Vagina (tissue), 2 donors: Measurements from ENCODE around the gene CARD11. TPM values are rescaled to one million over a fixed set of nuclear protein-coding genes. Genes with fewer than 3 reads are reported as not detected.

Experiments
- DNase-seq, 2 donors: peaks; one replicate each; pipeline ENCODE4 v3.0.0-alpha.2; 2017; ENCODE audit errors: extremely low spot score in 2 of 2
- H3K27ac ChIP-seq: fragments of 200-600 bp; sonication (generic); one replicate; pipeline ENCODE4 v1.5.1; 2019
- H3K27me3 ChIP-seq: fragments of 200-600 bp; sonication (generic); one replicate; pipeline ENCODE4 v1.5.1; 2019
- H3K36me3 ChIP-seq, 2 donors: fragments of 200-600 bp; sonication (generic); one replicate each; pipeline ENCODE4 v1.5.1; 2017 to 2019
- H3K4me1 ChIP-seq: fragments of 200-600 bp; sonication (generic); one replicate; pipeline ENCODE4 v1.5.1; 2019
- H3K4me3 ChIP-seq, 2 donors: fragments of 200-600 bp; sonication (generic); 1 replicate in 1 of 2; 2 replicates in 1 of 2; pipeline ENCODE4 v1.5.1; 2016 to 2019
- H3K9me3 ChIP-seq: fragments of 200-600 bp; sonication (generic); one replicate; pipeline ENCODE4 v1.5.1; 2019
- POLR2A ChIP-seq, 2 donors: fragments of 450-650 bp; IDR thresholded peaks; one replicate each; pipeline ENCODE4 v1.6.1; 2017; ENCODE audit warnings: antibody characterized with exemption in 2 of 2, mild to moderate bottlenecking in 2 of 2, moderate library complexity in 2 of 2
- POLR2AphosphoS5 ChIP-seq, 2 donors: sonication (generic); formaldehyde crosslinking; IDR thresholded peaks; one replicate each; pipeline ENCODE4 v1.9.0; 2017; ENCODE audit warnings: antibody characterized with exemption in 2 of 2, mild to moderate bottlenecking in 2 of 2, low read depth in 1 of 2; ENCODE audit not compliant: insufficient read depth in 1 of 2
- intact Hi-C: fragments of 100-400 bp; cut with DNase I; formaldehyde crosslinking; loops from one replicate; pipeline ENCODE4 v1.15.1; 2023
- total RNA-seq: library from RNA; depleted of rRNA; stranded (reverse); fragments of >200 nt; gene quantifications from one replicate; pipeline ENCODE4 v1.2.3, GENCODE V29; 2016
- TF ChIP-seq, protein P1 (sequence below), 3 experiments: fragments of 450-650 bp in 2 of 3; fragments of 200-600 bp in 1 of 3; sonication (generic) in 1 of 3; IDR thresholded peaks; one replicate each; pipeline ENCODE4 v1.5.1; 2017 to 2019; ENCODE audit warnings: antibody characterized with exemption in 3 of 3, mild to moderate bottlenecking in 2 of 3, moderate library complexity in 2 of 3

CARD11 gene
- total RNA-seq, 1 donor from 2014 or later, result 2.9 TPM

- TF ChIP-seq POLR2A (IDR thresholded peaks at IDR 0.05), result no peak
- TF ChIP-seq POLR2AphosphoS5 (IDR thresholded peaks at IDR 0.05; ENCODE audit: insufficient read depth in 1 of 2, low read depth in 1 of 2), result no peak
- TF ChIP-seq, protein P1, sequence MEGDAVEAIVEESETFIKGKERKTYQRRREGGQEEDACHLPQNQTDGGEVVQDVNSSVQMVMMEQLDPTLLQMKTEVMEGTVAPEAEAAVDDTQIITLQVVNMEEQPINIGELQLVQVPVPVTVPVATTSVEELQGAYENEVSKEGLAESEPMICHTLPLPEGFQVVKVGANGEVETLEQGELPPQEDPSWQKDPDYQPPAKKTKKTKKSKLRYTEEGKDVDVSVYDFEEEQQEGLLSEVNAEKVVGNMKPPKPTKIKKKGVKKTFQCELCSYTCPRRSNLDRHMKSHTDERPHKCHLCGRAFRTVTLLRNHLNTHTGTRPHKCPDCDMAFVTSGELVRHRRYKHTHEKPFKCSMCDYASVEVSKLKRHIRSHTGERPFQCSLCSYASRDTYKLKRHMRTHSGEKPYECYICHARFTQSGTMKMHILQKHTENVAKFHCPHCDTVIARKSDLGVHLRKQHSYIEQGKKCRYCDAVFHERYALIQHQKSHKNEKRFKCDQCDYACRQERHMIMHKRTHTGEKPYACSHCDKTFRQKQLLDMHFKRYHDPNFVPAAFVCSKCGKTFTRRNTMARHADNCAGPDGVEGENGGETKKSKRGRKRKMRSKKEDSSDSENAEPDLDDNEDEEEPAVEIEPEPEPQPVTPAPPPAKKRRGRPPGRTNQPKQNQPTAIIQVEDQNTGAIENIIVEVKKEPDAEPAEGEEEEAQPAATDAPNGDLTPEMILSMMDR (IDR thresholded peaks at IDR 0.05), result no peak
- H3K27me3 ChIP-seq, result no peaks in the 10 kb centered on the region
- no peaks in the 10 kb centered on the region for H3K36me3 ChIP-seq
- no peaks in the 10 kb centered on the region for H3K9me3 ChIP-seq
- DNase-seq, result no peak
- no peak overlapping the region for H3K4me3 ChIP-seq
- intact Hi-C loops, result loop anchor here (5.0 kb wide), 1 partner anchor 179 kb away; no protein-coding TSS in a partner anchor
- peaks cover 21% of the 10 kb centered on the region for H3K4me1 ChIP-seq
- no peak overlapping the region for H3K27ac ChIP-seq
Observed at GRCh38 chr7:3028758-3029093, 14.9 kb downstream of the CARD11 start.

- intact Hi-C loops, result loop anchor here (5.0 kb wide), 1 partner anchor 179 kb away; no protein-coding TSS in a partner anchor
- no peaks in the 10 kb centered on the region for H3K27me3 ChIP-seq
- no peaks in the 10 kb centered on the region for H3K9me3 ChIP-seq
- H3K4me1 ChIP-seq, result peaks cover 21% of the 10 kb centered on the region
- no peak overlapping the region for H3K27ac ChIP-seq
- TF ChIP-seq, protein P1 (IDR thresholded peaks at IDR 0.05), result no peak
- TF ChIP-seq POLR2AphosphoS5 (IDR thresholded peaks at IDR 0.05; ENCODE audit: insufficient read depth in 1 of 2, low read depth in 1 of 2) (no peak), POLR2A (IDR thresholded peaks at IDR 0.05) (no peak)
- H3K4me3 ChIP-seq, result no peak overlapping the region
- DNase-seq, result no peak
- no peaks in the 10 kb centered on the region for H3K36me3 ChIP-seq
Observed at GRCh38 chr7:3028071-3028757, 15.5 kb downstream of the CARD11 start.

GRCh38 chr7:3027005-3027845 is 16.4 kb downstream of the CARD11 start:
- intact Hi-C loops, result loop anchor here (5.0 kb wide), 1 partner anchor 180 kb away; no protein-coding TSS in a partner anchor
- Histone ChIP-seq H3K9me3 (no peaks in the 10 kb centered on the region), H3K4me3 (no peak overlapping the region), H3K27me3 (no peaks in the 10 kb centered on the region), H3K27ac (no peak overlapping the region), H3K36me3 (no peaks in the 10 kb centered on the region), H3K4me1 (peaks cover 21% of the 10 kb centered on the region)
- TF ChIP-seq POLR2A (IDR thresholded peaks at IDR 0.05) (no peak), POLR2AphosphoS5 (IDR thresholded peaks at IDR 0.05; ENCODE audit: insufficient read depth in 1 of 2, low read depth in 1 of 2) (no peak)
- TF ChIP-seq, protein P1 (IDR thresholded peaks at IDR 0.05), result no peak
- no peak for DNase-seq

GRCh38 chr7:3025616-3026015 is 18.1 kb downstream of the CARD11 start:
- Histone ChIP-seq H3K4me3 (no peak overlapping the region), H3K4me1 (peaks cover 21% of the 10 kb centered on the region), H3K27me3 (no peaks in the 10 kb centered on the region), H3K27ac (no peak overlapping the region), H3K36me3 (no peaks in the 10 kb centered on the region), H3K9me3 (peaks cover 9% of the 10 kb centered on the region)
- intact Hi-C loops, result loop anchor here (5.0 kb wide), 1 partner anchor 182 kb away; no protein-coding TSS in a partner anchor
- no peak for DNase-seq
- TF ChIP-seq POLR2A (IDR thresholded peaks at IDR 0.05), result no peak
- TF ChIP-seq POLR2AphosphoS5 (IDR thresholded peaks at IDR 0.05; ENCODE audit: insufficient read depth in 1 of 2, low read depth in 1 of 2), result no peak
- TF ChIP-seq, protein P1 (IDR thresholded peaks at IDR 0.05), result no peak
